HEK293 (cell line): Measurements from ENCODE around the gene EYA2.

Source experiments
- CTCF ChIA-PET: fragments of 350-600 bp; formaldehyde crosslinking; extraction: SDS; loops from one replicate; lab custom pipeline; 2021; ENCODE audit warnings: antibody characterized with exemption; lab: Yijun Ruan, JAX
- POLR2A ChIA-PET: fragments of 300-600 bp; formaldehyde crosslinking; extraction: SDS; loops from one replicate; lab custom pipeline; 2020; ENCODE audit warnings: antibody characterized with exemption, inconsistent platforms; lab: Yijun Ruan, JAX
- H3K27ac ChIP-seq: fragments of 200-500 bp; sonication (Bioruptor generic); 2 replicates; pipeline ENCODE4 v1.5.1; 2014; ENCODE audit warnings: low read depth, low read length, control low read depth, inconsistent platforms; ENCODE audit errors: extremely low read depth
- H3K36me3 ChIP-seq, 2 experiments: fragments of 200-500 bp in 1 of 2; sonication (Bioruptor generic) in 1 of 2; 1 replicate in 1 of 2; 2 replicates in 1 of 2; pipeline ENCODE4 v1.5.1; 2014 to 2017; ENCODE audit warnings: inconsistent platforms in 2 of 2, low read length in 2 of 2; ENCODE audit not compliant: control insufficient read depth in 2 of 2, insufficient read depth in 1 of 2
- H3K4me1 ChIP-seq: fragments of 200-500 bp; sonication (Bioruptor generic); 2 replicates; pipeline ENCODE4 v1.5.1; 2014; ENCODE audit warnings: mild to moderate bottlenecking, low read length, inconsistent platforms; ENCODE audit not compliant: control insufficient read depth, insufficient read depth
- H3K4me3 ChIP-seq: 2 replicates; pipeline ENCODE4 v1.5.1; 2011; ENCODE audit warnings: low read depth, mild to moderate bottlenecking, control low read depth, low read length, moderate library complexity
- H3K9me3 ChIP-seq: fragments of 200-500 bp; sonication (Bioruptor generic); 2 replicates; pipeline ENCODE4 v1.5.1; 2014; ENCODE audit warnings: low read depth, low read length, inconsistent platforms; ENCODE audit not compliant: control insufficient read depth, insufficient read depth
- KLF10 ChIP-seq: fragments of 450-650 bp; IDR thresholded peaks from 2 replicates; pipeline ENCODE4 v1.5.1; 2018; ENCODE audit warnings: missing biosample characterization, mild to moderate bottlenecking, missing genetic modification characterization
- MEIS1 ChIP-seq: sonication (generic); formaldehyde crosslinking; IDR thresholded peaks from 2 replicates; pipeline ENCODE4 v1.8.1; 2022; ENCODE audit warnings: missing genetic modification reagents, mild to moderate bottlenecking, borderline replicate concordance
- MZF1 ChIP-seq: fragments of 450-650 bp; formaldehyde crosslinking; IDR thresholded peaks from 2 replicates; pipeline ENCODE4 v1.5.1; 2017; ENCODE audit warnings: missing biosample characterization, missing genetic modification characterization, borderline replicate concordance
- SP2 ChIP-seq: fragments of 450-650 bp; formaldehyde crosslinking; IDR thresholded peaks from 2 replicates; pipeline ENCODE4 v1.5.1; 2016; ENCODE audit warnings: missing biosample characterization, missing genetic modification characterization
- YY1 ChIP-seq: fragments of 450-650 bp; formaldehyde crosslinking; IDR thresholded peaks from 2 replicates; pipeline ENCODE4 v1.5.1; 2018; ENCODE audit warnings: missing biosample characterization, missing genetic modification characterization
- ZBTB17 ChIP-seq: fragments of 450-650 bp; formaldehyde crosslinking; IDR thresholded peaks from 2 replicates; pipeline ENCODE4 v1.5.1; 2016; ENCODE audit warnings: missing biosample characterization, missing genetic modification characterization
- ZBTB26 ChIP-seq: fragments of 450-650 bp; formaldehyde crosslinking; optimal IDR thresholded peaks from 2 replicates; pipeline ENCODE3; 2016; ENCODE audit warnings: missing biosample characterization, mild to moderate bottlenecking, missing genetic modification characterization
- ZBTB49 ChIP-seq: fragments of 450-650 bp; formaldehyde crosslinking; IDR thresholded peaks from 2 replicates; pipeline ENCODE4 v1.5.1; 2016; ENCODE audit warnings: missing biosample characterization, missing genetic modification characterization, low read depth
- ZFP3 ChIP-seq: fragments of 450-650 bp; formaldehyde crosslinking; IDR thresholded peaks from 2 replicates; pipeline ENCODE4 v1.5.1; 2016; ENCODE audit warnings: low read depth, missing biosample characterization, missing genetic modification characterization
- ZNF112 ChIP-seq: fragments of 450-650 bp; formaldehyde crosslinking; IDR thresholded peaks from 2 replicates; pipeline ENCODE4 v1.5.0; 2017; ENCODE audit warnings: missing biosample characterization, missing genetic modification characterization
- ZNF146 ChIP-seq: fragments of 450-650 bp; formaldehyde crosslinking; IDR thresholded peaks from 2 replicates; pipeline ENCODE4 v1.5.1; 2016; ENCODE audit warnings: missing biosample characterization, missing genetic modification characterization
- ZNF157 ChIP-seq: fragments of 450-650 bp; formaldehyde crosslinking; IDR thresholded peaks from 2 replicates; pipeline ENCODE4 v1.5.1; 2016; ENCODE audit warnings: missing biosample characterization, missing genetic modification characterization
- ZNF266 ChIP-seq: fragments of 450-650 bp; formaldehyde crosslinking; IDR thresholded peaks from 2 replicates; pipeline ENCODE4 v1.5.1; 2016; ENCODE audit warnings: missing biosample characterization, missing genetic modification characterization, low read depth
- ZNF341 ChIP-seq: fragments of 450-650 bp; formaldehyde crosslinking; IDR thresholded peaks from 2 replicates; pipeline ENCODE4; 2016; ENCODE audit warnings: low read depth, missing biosample characterization, missing genetic modification characterization
- ZNF37A ChIP-seq: fragments of 450-650 bp; IDR thresholded peaks from 2 replicates; pipeline ENCODE4 v1.5.1; 2018; ENCODE audit warnings: missing biosample characterization, missing genetic modification characterization
- ZNF423 ChIP-seq: fragments of 450-650 bp; formaldehyde crosslinking; IDR thresholded peaks from 2 replicates; pipeline ENCODE4 v1.5.1; 2016; ENCODE audit warnings: missing biosample characterization, missing genetic modification characterization
- ZNF501 ChIP-seq: fragments of 450-650 bp; formaldehyde crosslinking; IDR thresholded peaks from 2 replicates; pipeline ENCODE4 v1.5.1; 2016; ENCODE audit warnings: missing biosample characterization, missing genetic modification characterization
- ZNF677 ChIP-seq: fragments of 450-650 bp; IDR thresholded peaks from 2 replicates; pipeline ENCODE4 v1.5.0; 2018; ENCODE audit warnings: missing biosample characterization, mild to moderate bottlenecking, missing genetic modification characterization, moderate library complexity
- ZNF747 ChIP-seq: fragments of 450-650 bp; formaldehyde crosslinking; IDR thresholded peaks from 2 replicates; pipeline ENCODE4 v1.5.1; 2016; ENCODE audit warnings: missing biosample characterization, missing genetic modification characterization
- ZNF776 ChIP-seq: fragments of 450-650 bp; formaldehyde crosslinking; IDR thresholded peaks from 2 replicates; pipeline ENCODE4 v1.5.0; 2017; ENCODE audit warnings: missing biosample characterization, missing genetic modification characterization, borderline replicate concordance
- TF ChIP-seq, protein P1 (sequence below): IDR thresholded peaks from 2 replicates; pipeline ENCODE4 v1.6.1; 2011; ENCODE audit warnings: mild to moderate bottlenecking, low read depth, low read length, borderline replicate concordance
- TF ChIP-seq, protein P2 (sequence below): fragments of 450-650 bp; formaldehyde crosslinking; IDR thresholded peaks from 2 replicates; pipeline ENCODE4 v1.5.1; 2017; ENCODE audit warnings: missing biosample characterization, missing genetic modification characterization
- TF ChIP-seq, protein P3 (sequence below): fragments of 450-650 bp; formaldehyde crosslinking; IDR thresholded peaks from 2 replicates; pipeline ENCODE4 v1.5.1; 2016; ENCODE audit warnings: missing biosample characterization, missing genetic modification characterization

EYA2 gene

DNA sequence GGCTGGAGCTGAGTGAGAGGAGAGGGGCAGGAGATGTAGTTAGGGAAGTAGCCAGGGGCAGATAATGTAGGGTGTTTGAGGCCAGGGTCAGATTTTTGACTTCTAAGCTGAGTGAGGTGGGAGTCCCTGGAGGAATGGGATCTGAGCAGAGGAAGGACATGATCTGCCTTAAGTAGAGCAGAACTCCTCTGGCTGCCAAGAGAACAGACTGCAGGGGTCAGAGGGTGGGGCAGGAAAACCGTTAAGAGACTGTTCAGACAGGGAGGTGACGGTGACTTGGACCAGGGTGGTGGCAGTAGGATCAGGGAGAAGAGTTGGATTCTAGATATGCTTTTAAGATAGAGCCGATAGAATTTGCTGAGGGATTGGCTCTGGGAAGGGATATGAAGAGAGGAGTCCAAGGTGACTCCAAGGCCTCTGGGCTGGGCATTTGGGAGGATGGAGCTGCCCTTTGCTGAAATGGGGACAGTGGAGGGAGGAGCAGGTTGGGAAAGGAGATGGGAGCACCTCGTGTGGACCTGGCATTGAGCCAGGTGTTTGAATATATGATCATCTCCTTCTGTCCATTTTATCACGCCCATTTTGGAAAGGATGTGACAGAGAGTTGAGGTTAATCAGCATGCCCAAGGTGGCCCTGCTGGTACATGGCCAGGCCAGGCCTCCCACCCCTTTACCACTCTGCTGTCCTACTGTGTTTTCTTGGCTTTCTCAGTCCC is 18.8 kb downstream of the EYA2 start (continued):
- TF ChIP-seq MZF1 (tag by site-specific recombination) (no peak), ZNF37A (tag by site-specific recombination) (no peak)

- TF ChIP-seq ZFP3 (tag by site-specific recombination) (no peak), YY1 (tag by site-specific recombination) (no peak), ZNF146 (no peak), ZNF112 (tag by site-specific recombination) (no peak), ZNF677 (no peak), MEIS1 (CRISPR knock-in tag) (no peak), ZBTB17 (no peak), ZNF341 (tag by site-specific recombination) (no peak), ZNF266 (tag by site-specific recombination) (no peak), ZNF157 (no peak)
- TF ChIP-seq, protein P1, sequence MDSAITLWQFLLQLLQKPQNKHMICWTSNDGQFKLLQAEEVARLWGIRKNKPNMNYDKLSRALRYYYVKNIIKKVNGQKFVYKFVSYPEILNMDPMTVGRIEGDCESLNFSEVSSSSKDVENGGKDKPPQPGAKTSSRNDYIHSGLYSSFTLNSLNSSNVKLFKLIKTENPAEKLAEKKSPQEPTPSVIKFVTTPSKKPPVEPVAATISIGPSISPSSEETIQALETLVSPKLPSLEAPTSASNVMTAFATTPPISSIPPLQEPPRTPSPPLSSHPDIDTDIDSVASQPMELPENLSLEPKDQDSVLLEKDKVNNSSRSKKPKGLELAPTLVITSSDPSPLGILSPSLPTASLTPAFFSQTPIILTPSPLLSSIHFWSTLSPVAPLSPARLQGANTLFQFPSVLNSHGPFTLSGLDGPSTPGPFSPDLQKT = no peak
- TF ChIP-seq, protein P2, sequence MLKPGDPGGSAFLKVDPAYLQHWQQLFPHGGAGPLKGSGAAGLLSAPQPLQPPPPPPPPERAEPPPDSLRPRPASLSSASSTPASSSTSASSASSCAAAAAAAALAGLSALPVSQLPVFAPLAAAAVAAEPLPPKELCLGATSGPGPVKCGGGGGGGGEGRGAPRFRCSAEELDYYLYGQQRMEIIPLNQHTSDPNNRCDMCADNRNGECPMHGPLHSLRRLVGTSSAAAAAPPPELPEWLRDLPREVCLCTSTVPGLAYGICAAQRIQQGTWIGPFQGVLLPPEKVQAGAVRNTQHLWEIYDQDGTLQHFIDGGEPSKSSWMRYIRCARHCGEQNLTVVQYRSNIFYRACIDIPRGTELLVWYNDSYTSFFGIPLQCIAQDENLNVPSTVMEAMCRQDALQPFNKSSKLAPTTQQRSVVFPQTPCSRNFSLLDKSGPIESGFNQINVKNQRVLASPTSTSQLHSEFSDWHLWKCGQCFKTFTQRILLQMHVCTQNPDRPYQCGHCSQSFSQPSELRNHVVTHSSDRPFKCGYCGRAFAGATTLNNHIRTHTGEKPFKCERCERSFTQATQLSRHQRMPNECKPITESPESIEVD (tag by site-specific recombination) = no peak
- Histone ChIP-seq H3K4me1 (no peaks in the 10 kb centered on the region), H3K4me3 (no peak overlapping the region), H3K9me3 (no peaks in the 10 kb centered on the region), H3K36me3 (no peaks in the 10 kb centered on the region), H3K27ac (no peak overlapping the region)
- POLR2A ChIA-PET = no interaction called here
- CTCF ChIA-PET = no interaction called here
These were observed 20.2 kb downstream of the EYA2 start for GRCh38 chr20:46914789-46915379.

- TF ChIP-seq SP2 (no peak), ZBTB26 (no peak), ZBTB49 (tag by site-specific recombination) (no peak), ZNF423 (tag by site-specific recombination) (no peak), KLF10 (tag by site-specific recombination) (no peak), ZNF501 (tag by site-specific recombination) (no peak), ZNF776 (tag by site-specific recombination) (no peak), ZNF747 (tag by site-specific recombination) (no peak)
- TF ChIP-seq, protein P3, sequence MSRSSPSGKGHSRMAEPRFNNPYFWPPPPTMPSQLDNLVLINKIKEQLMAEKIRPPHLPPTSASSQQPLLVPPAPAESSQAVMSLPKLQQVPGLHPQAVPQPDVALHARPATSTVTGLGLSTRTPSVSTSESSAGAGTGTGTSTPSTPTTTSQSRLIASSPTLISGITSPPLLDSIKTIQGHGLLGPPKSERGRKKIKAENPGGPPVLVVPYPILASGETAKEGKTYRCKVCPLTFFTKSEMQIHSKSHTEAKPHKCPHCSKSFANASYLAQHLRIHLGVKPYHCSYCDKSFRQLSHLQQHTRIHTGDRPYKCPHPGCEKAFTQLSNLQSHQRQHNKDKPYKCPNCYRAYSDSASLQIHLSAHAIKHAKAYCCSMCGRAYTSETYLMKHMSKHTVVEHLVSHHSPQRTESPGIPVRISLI (tag by site-specific recombination) = no peak
- Histone ChIP-seq H3K4me3 (no peak overlapping the region), H3K9me3 (no peaks in the 10 kb centered on the region), H3K36me3 (no peaks in the 10 kb centered on the region), H3K4me1 (no peaks in the 10 kb centered on the region), H3K27ac (no peak overlapping the region)
- ChIA-PET POLR2A (no interaction called here), CTCF (no interaction called here)
These were observed 21.1 kb downstream of the EYA2 start for GRCh38 chr20:46915575-46916257.
